Amniotic epithelial cell (primary cell): ENCODE data around the gene HCN2.
"Not testable (repeated sequence)": the region's sequence is repeated elsewhere in the genome, so short reads cannot be mapped to it uniquely, and the experiment has no call there.

Source experiments
- DNase-seq: peaks from one replicate; pipeline ENCODE4 v3.0.0-alpha.2; 2010; ENCODE audit warnings: low read depth

Gene HCN2

DNA sequence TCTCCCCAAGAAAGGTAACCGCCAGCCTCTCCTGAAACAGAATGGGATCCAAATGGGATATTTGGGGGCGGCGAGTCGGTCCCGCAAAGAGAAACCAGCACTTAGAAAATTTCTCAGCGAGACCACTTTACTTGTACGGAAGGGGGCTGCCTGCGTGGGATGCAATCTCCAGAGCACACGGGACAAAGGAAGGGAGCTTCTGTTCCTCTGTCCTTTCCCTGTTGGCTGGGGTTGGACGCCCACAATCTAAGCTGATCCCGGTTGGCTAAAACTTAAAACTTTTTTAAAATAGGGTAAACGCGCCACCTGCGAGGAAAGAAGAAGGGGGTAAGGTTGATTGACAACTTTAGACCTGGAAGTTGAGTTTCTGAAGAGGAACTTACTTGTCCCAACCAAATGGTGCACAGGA is 18.1 kb upstream of the HCN2 start:
- peak; percentile 37 for DNase-seq

GRCh38 chr19:572140-572742 is 17.4 kb upstream of the HCN2 start, which contains the start of gene BSG:
BSG (plus strand) TSS chr19:572596; CDS start chr19:572635, 39 bp downstream.
- peak; percentile 95 for DNase-seq

GRCh38 chr19:572743-573518 is 16.8 kb upstream of the HCN2 start:
- DNase-seq: peak; percentile 65

DNA sequence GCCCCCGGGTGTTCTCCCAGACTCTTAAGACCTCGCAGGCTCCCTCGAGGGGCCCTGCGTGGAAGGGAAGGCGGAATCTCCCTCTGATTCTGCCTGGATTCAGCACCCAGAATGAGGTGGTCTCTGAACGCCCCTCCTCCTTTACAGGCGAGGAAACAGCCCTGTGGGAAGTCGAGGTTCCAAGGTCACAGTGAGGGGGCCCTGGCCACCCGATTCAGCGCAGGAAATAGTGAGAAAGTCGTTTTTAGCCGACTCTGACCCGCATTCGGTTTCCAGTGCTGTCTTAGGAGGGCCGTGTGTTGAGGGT is 16.2 kb upstream of the HCN2 start:
- DNase-seq: no peak

GRCh38 chr19:574658-575526 is 14.8 kb upstream of the HCN2 start:
- peak; percentile 64 for DNase-seq

- DNase-seq: peak; percentile 73
Observed at GRCh38 chr19:575527-576506, 13.9 kb upstream of the HCN2 start.

DNA sequence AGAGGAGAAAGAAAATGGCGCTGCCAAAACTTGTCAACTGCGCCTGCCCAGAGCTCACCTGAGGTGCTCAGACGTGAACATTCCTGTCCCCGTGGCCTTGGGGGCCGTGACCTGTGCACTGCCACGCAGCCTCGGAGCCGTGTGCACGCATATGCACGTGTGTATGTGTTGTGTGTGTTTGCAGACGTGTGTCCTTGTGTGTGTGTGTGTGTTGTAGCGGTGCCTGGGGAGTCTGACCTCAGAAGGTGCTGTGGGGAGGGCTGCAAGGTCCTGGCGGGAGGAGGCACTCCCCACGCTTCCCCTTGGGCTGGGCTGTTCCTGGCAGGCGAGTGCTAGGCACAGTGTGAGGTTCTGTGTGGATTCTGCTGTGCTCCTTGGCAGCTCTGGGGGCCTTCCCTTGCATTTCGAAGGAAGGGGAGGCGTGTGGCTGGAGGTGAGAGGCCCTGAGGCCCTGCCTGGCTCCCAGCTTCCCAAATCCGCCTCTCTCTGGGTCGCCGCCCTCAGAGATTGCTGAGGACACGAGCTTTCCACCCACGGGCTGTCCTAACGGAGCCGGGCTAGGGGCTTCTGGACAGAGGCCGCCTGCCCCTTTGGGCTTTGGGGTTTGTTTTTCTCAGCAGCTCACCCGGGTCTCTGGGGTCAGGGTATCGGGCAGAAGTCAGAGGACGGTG is 12.8 kb upstream of the HCN2 start:
- no peak for DNase-seq

GRCh38 chr19:577439-578392 is 12.0 kb upstream of the HCN2 start:
- no peak for DNase-seq

DNA sequence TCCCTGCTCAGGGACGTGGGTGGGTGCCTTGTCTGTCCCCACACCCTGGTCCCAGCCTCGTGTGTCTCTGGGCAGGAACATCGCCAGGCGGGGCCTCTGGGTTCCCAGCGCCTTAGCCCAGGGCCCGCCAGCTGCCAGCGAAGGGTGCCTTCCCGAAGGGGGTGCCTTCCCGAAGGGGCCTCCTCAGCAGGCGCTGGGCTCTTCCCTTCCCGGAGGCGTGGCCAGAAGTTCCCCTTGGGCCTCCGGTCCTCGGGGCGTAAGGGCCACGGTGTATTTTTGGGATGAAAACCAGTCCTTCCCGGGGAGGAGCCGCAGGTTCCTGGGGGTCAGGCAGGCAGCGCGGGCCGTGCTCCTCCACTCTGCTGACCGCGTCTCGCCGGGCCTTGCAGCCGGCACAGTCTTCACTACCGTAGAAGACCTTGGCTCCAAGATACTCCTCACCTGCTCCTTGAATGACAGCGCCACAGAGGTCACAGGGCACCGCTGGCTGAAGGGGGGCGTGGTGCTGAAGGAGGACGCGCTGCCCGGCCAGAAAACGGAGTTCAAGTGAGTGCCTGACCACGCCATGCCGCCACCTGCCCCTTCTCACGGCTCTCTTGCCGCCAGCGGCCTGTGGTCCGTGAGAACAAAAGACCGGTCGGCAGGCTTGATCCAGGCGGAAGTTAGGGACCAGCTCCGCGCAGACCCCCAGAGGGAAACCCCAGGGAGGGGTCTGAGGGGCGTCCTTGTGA is 10.4 kb upstream of the HCN2 start:
- DNase-seq: no peak

- no peak for DNase-seq
Observed at GRCh38 chr19:579842-580155, 9.9 kb upstream of the HCN2 start.

- DNase-seq: no peak
Observed at GRCh38 chr19:580274-580835, 9.3 kb upstream of the HCN2 start.

DNA sequence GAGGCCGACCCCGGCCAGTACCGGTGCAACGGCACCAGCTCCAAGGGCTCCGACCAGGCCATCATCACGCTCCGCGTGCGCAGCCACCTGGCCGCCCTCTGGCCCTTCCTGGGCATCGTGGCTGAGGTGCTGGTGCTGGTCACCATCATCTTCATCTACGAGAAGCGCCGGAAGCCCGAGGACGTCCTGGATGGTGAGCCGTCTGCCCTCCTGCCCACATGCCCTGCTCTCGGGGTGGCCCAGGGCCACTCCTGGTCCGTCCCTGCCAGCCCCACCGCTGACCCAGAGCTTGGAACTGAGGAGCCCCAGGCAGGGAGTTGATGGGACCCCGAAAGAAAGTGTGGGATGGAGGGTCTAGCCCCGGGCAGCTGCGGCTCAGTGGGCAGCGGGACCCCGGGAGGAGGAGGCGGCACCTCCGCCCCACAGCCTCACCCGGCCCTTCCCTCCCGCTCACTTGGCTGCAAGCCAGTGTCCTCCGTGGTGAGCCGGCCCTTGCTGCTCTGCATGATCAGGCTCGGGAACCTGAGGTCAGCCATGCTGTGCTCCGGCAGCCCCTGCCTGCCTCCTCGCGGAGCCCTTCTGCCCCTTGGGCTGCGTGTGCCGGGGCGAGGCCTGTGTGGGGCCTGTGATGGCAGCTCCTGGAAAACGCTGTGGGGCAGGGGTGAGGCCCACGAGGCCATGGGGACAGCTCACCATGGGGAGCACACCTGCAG is 8.1 kb upstream of the HCN2 start:
- DNase-seq: no peak

GRCh38 chr19:582497-583197 is 7.0 kb upstream of the HCN2 start:
- DNase-seq: peak; percentile 67

GRCh38 chr19:583198-583967 is 6.3 kb upstream of the HCN2 start:
- DNase-seq: no peak

DNA sequence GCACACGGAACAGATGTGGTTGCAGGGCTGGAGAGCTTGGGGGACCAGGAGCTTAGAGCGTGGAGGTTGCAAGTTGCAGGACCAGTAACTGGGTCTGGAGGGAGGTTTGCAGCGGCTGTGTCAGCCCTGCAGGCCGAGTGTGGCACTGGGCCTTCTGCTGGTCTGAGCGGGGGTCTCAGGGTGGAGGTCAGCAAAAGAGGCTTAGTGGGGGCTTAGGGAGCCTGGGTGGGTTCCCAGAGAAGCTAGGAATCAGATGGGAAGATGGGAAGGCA is 5.8 kb upstream of the HCN2 start:
- DNase-seq: no peak

GRCh38 chr19:584240-585001 is 5.3 kb upstream of the HCN2 start:
- DNase-seq: peak; percentile 37

DNA sequence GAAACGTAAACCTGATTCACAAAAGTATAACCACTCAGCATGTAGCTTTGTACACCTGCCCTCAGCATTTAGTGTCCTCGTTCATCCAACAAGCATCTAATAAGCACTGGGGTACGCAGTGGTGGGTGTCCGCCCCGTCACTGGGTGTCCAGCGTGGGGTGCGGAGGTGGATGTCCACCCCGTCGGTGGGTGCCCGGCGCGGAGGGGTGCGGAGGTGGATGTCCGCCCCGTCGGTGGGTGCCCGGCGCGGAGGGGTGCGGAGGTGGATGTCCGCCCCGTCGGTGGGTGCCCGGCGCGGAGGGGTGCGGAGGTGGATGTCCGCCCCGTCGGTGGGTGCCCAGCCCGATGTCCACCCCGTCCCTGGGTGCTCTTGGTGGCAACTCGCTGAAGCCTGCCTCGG is 4.5 kb upstream of the HCN2 start:
- DNase-seq: not testable (repeated sequence)
